Right atrium auricular region (tissue), 2 donors: Measurements from ENCODE around the gene KLKB1. TPM values are rescaled to one million over a fixed set of nuclear protein-coding genes. Genes with fewer than 3 reads are reported as not detected.

Experiments
- DNase-seq: peaks from one replicate; pipeline ENCODE4 v3.0.0-alpha.2; 2019; ENCODE audit warnings: low spot score
- H3K27ac ChIP-seq, 2 donors: fragments of 200-600 bp; sonication (generic); 1 replicate in 1 of 2; 2 replicates in 1 of 2; pipeline ENCODE4 v1.5.1; 2016 to 2019
- H3K27me3 ChIP-seq, 2 donors: fragments of 200-600 bp; sonication (generic); one replicate each; pipeline versions ENCODE4 v1.5.1 to v1.6.0; 2017 to 2019
- H3K36me3 ChIP-seq: fragments of 200-600 bp; sonication (generic); one replicate; pipeline ENCODE4 v1.5.1; 2016
- H3K4me1 ChIP-seq, 2 donors: fragments of 200-600 bp; sonication (generic); one replicate each; pipeline versions ENCODE4 v1.5.1 to v1.6.0; 2017 to 2019
- H3K4me3 ChIP-seq, 2 donors: fragments of 200-600 bp; sonication (generic); 1 replicate in 1 of 2; 2 replicates in 1 of 2; pipeline ENCODE4 v1.5.1; 2017 to 2019; ENCODE audit warnings: mild to moderate bottlenecking in 1 of 2, moderate library complexity in 1 of 2
- H3K9me3 ChIP-seq, 2 donors: fragments of 200-600 bp; sonication (generic); one replicate each; pipeline ENCODE4 v1.5.1; 2019
- total RNA-seq, 2 donors: library from RNA; depleted of rRNA; stranded (reverse); fragments of >200 nt; gene quantifications; one replicate each; pipeline ENCODE4 v1.1.0, GENCODE V29; 2016
- TF ChIP-seq, protein P1 (sequence below), 2 donors: fragments of 200-600 bp; sonication (generic); IDR thresholded peaks; one replicate each; pipeline ENCODE4 v1.5.1; 2019; ENCODE audit warnings: antibody characterized with exemption in 2 of 2

KLKB1 gene
- total RNA-seq, 2 donors from 2014 or later, result 0.75 to 1.9 TPM

DNA sequence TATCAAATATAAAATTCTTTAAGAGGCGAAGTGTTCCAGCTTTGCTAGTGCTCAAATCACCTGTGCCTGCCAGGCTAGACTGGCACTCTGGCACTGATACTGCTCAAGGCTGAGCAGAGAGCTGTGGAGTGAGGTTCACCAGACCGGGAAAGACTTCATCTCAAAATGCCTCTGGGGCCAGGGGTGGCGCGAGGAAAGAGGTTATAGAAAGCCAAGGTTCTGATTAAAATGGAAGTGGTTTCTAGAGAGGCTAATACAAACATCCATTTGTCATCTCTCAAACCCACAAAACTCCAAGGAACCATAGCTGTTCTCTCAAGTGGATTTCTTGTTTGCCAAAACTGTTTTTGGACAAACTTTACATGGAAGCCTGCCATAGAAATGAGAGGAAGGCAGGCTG, 80.2 kb downstream of the KLKB1 start:
- no peak overlapping the region for H3K4me3 ChIP-seq
- no peaks in the 10 kb centered on the region for H3K36me3 ChIP-seq
- TF ChIP-seq, protein P1, sequence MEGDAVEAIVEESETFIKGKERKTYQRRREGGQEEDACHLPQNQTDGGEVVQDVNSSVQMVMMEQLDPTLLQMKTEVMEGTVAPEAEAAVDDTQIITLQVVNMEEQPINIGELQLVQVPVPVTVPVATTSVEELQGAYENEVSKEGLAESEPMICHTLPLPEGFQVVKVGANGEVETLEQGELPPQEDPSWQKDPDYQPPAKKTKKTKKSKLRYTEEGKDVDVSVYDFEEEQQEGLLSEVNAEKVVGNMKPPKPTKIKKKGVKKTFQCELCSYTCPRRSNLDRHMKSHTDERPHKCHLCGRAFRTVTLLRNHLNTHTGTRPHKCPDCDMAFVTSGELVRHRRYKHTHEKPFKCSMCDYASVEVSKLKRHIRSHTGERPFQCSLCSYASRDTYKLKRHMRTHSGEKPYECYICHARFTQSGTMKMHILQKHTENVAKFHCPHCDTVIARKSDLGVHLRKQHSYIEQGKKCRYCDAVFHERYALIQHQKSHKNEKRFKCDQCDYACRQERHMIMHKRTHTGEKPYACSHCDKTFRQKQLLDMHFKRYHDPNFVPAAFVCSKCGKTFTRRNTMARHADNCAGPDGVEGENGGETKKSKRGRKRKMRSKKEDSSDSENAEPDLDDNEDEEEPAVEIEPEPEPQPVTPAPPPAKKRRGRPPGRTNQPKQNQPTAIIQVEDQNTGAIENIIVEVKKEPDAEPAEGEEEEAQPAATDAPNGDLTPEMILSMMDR (IDR thresholded peaks at IDR 0.05), result no peak
- H3K9me3 ChIP-seq, result no peaks in the 10 kb centered on the region
- no peaks in the 10 kb centered on the region for H3K4me1 ChIP-seq
- no peaks in the 10 kb centered on the region for H3K27me3 ChIP-seq
- no peak for DNase-seq
- H3K27ac ChIP-seq, result no peak overlapping the region

DNA sequence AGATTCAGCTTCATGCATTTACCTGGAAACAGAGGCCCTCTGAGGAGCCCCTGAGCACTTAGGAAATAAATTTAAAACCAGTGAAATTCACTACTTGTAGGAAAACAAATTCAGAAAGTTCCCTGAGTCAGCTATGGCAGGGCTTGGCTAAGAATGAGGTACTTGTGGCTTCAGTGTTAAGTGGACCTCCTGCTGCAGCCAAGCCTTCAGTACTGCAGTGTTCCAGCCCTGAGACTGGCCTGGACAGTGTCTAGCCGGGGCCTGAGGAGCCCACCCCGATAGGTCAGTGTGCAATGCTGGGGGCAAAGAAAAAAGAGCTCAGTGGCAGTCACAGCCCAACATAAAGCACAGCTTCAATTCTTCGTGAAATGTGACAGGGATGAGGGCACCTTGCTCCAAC, 80.6 kb downstream of the KLKB1 start:
- TF ChIP-seq, protein P1 (IDR thresholded peaks at IDR 0.05), result no peak
- no peak for DNase-seq
- Histone ChIP-seq H3K9me3 (no peaks in the 10 kb centered on the region), H3K27me3 (no peaks in the 10 kb centered on the region), H3K36me3 (no peaks in the 10 kb centered on the region), H3K4me3 (no peak overlapping the region), H3K4me1 (no peaks in the 10 kb centered on the region), H3K27ac (no peak overlapping the region)

Other genes starting within 250 kb of the KLKB1 start
- gene TLR3, start 158.4 kb upstream of the KLKB1 start, total RNA-seq, result 1 to 10 TPM; 3.0 to 3.5 TPM
- 1 to 10 TPM; 6.7 to 6.8 TPM for gene FAM149A, start 122.8 kb upstream of the KLKB1 start, total RNA-seq
- 10 to 100 TPM; 18.9 to 37.7 TPM for gene CYP4V2, start 35.9 kb upstream of the KLKB1 start, total RNA-seq
- not detected for gene F11, start 38.7 kb downstream of the KLKB1 start, total RNA-seq